K562 (cell line): ENCODE measurements around the gene INSYN2B. TPM values are rescaled to one million over a fixed set of nuclear protein-coding genes. Genes with fewer than 3 reads are reported as not detected.

Source experiments
- ATAC-seq: fragments of 200-7000 bp; cut with Tn5 transposase; 3 replicates; pipeline ENCODE4 v1.9.1; 2020; ENCODE audit warnings: moderate library complexity
- BruUV-seq: library from RNA; stranded (reverse); fragments of 400-500 nt; replicated peaks from 2 replicates; lab custom pipeline; 2021; lab: Mats Ljungman, UMichigan
- CTCF ChIA-PET: fragments of 300-600 bp; formaldehyde crosslinking; extraction: SDS; loops from one replicate; lab custom pipeline; 2021; ENCODE audit warnings: low intra/inter-chr PET ratio; lab: Yijun Ruan, JAX
- POLR2A ChIA-PET: fragments of 300-600, 350-650 bp; sonication (Branson Sonifier 250); formaldehyde crosslinking; extraction: SDS; loops from one replicate; lab custom pipeline; 2021; ENCODE audit warnings: antibody characterized with exemption, inconsistent platforms; lab: Yijun Ruan, JAX
- DNase-seq, 4 experiments: peaks; one replicate each; pipeline versions ENCODE4 v3.0.0 to v3.0.0-alpha.2; 2011 to 2018; ENCODE audit warnings: low spot score in 3 of 4, mixed read lengths in 3 of 4; ENCODE audit errors: extremely low read depth in 1 of 4
- FAIRE-seq: peaks from 2 replicates; lab custom pipeline; 2011; peaks lifted over from hg19 to GRCh38; lab: Jason Lieb, UNC
- H2AFZ ChIP-seq: 2 replicates; pipeline ENCODE4 v1.6.0; 2011; ENCODE audit warnings: low read depth, low read length, control low read depth, inconsistent platforms
- H3K27ac ChIP-seq: fragments of 200-600 bp; 3 replicates; pipeline ENCODE4 v1.8.0; 2011; ENCODE audit warnings: low read depth, mild to moderate bottlenecking, control low read depth, inconsistent platforms, low read length, moderate library complexity, mixed read lengths; ENCODE audit errors: extremely low read depth
- H3K27me3 ChIP-seq, 2 experiments: fragments of 300-600 bp in 1 of 2; 2 replicates in 1 of 2; 3 replicates in 1 of 2; pipeline versions ENCODE4 v1.6.0 to v1.8.0; 2011; ENCODE audit warnings: inconsistent platforms in 2 of 2, low read length in 2 of 2, mild to moderate bottlenecking in 1 of 2, mixed read lengths in 1 of 2, moderate library complexity in 1 of 2; ENCODE audit not compliant: control insufficient read depth in 2 of 2, insufficient read depth in 2 of 2
- H3K36me3 ChIP-seq: fragments of 300-600 bp; 3 replicates; pipeline ENCODE4 v1.8.0; 2011; ENCODE audit warnings: mild to moderate bottlenecking, low read length, inconsistent platforms; ENCODE audit not compliant: control insufficient read depth, insufficient read depth
- H3K4me1 ChIP-seq, 2 experiments: fragments of 200-600 bp in 1 of 2; replicated peaks in 1 of 2; 2 replicates in 1 of 2; 3 replicates in 1 of 2; pipeline versions ENCODE4 v1.5.1 to v1.8.0; 2011; ENCODE audit warnings: inconsistent platforms in 2 of 2, low read length in 2 of 2, mild to moderate bottlenecking in 1 of 2, mixed read lengths in 1 of 2, moderate library complexity in 1 of 2; ENCODE audit not compliant: control insufficient read depth in 2 of 2, insufficient read depth in 2 of 2
- H3K4me2 ChIP-seq: 2 replicates; pipeline ENCODE4 v1.6.1; 2011; ENCODE audit warnings: low read length, control low read depth, inconsistent platforms, mixed read lengths; ENCODE audit not compliant: insufficient read depth
- H3K4me3 ChIP-seq: fragments of 200-600 bp; sonication (generic), shearing (Covaris generic); 2 replicates; pipeline ENCODE4 v1.5.1; 2016; ENCODE audit warnings: control low read depth, inconsistent platforms
- H3K79me2 ChIP-seq: fragments of 200-600 bp; 3 replicates; pipeline ENCODE4 v1.8.0; 2011; ENCODE audit warnings: low read length, inconsistent platforms; ENCODE audit not compliant: control insufficient read depth, insufficient read depth
- H3K9ac ChIP-seq, 2 experiments: 2 replicates each; pipeline versions ENCODE4 v1.6.0 to v1.6.1; 2011; ENCODE audit warnings: low read depth in 2 of 2, low read length in 2 of 2, control low read depth in 1 of 2, inconsistent platforms in 1 of 2, mild to moderate bottlenecking in 1 of 2, mixed read lengths in 1 of 2; ENCODE audit not compliant: insufficient read depth in 1 of 2
- H3K9me1 ChIP-seq: one replicate; pipeline ENCODE4 v1.6.0; 2011; ENCODE audit warnings: inconsistent platforms, mild to moderate bottlenecking, low read length, moderate library complexity; ENCODE audit not compliant: control insufficient read depth, insufficient read depth
- H3K9me3 ChIP-seq: replicated peaks from 2 replicates; pipeline ENCODE4 v1.5.1; 2011; ENCODE audit warnings: low read depth, low read length, inconsistent platforms; ENCODE audit not compliant: control insufficient read depth, insufficient read depth
- H4K20me1 ChIP-seq: replicated peaks from 2 replicates; pipeline ENCODE4 v1.6.1; 2011; ENCODE audit warnings: low read length, inconsistent platforms, mixed read lengths; ENCODE audit not compliant: control insufficient read depth, insufficient read depth
- FUS ChIP-seq: fragments of 200-400 bp; formaldehyde crosslinking; optimal IDR thresholded peaks from 2 replicates; pipeline ENCODE3; 2017; ENCODE audit warnings: low read depth, low read length
- HSF4 ChIP-seq: fragments of 250-450 bp; sonication (Bioruptor Pico); IDR thresholded peaks from 2 replicates; pipeline ENCODE4 v2.1.2; 2022; ENCODE audit warnings: mild to moderate bottlenecking, moderate library complexity, borderline replicate concordance
- MCM7 ChIP-seq, 2 experiments: fragments of 450-650 bp; IDR thresholded peaks; 2 replicates each; pipeline ENCODE4 v1.6.1; 2016 to 2018
- MEIS2 ChIP-seq: fragments of 450-650 bp; IDR thresholded peaks from 2 replicates; pipeline ENCODE4 v1.6.1; 2014; ENCODE audit warnings: mild to moderate bottlenecking; ENCODE audit not compliant: partially characterized antibody
- NELFE ChIP-seq: IDR thresholded peaks from 2 replicates; pipeline ENCODE4 v1.6.1; 2011; ENCODE audit warnings: mild to moderate bottlenecking; ENCODE audit not compliant: insufficient read depth, insufficient read length
- SIX5 ChIP-seq, 2 experiments: IDR thresholded peaks; 2 replicates each; pipeline ENCODE4 v1.6.1; 2011; ENCODE audit warnings: low read length in 2 of 2, borderline replicate concordance in 1 of 2, low read depth in 1 of 2, mild to moderate bottlenecking in 1 of 2, moderate library complexity in 1 of 2; ENCODE audit not compliant: insufficient read depth in 1 of 2
- ZC3H8 ChIP-seq: fragments of 450-650 bp; IDR thresholded peaks from 2 replicates; pipeline ENCODE4 v1.6.1; 2017
- ZFP30 ChIP-seq: fragments of 250-450 bp; sonication (Bioruptor Pico); IDR thresholded peaks from 2 replicates; pipeline ENCODE4 v1.8.0; 2022; ENCODE audit warnings: moderate library complexity, mild to moderate bottlenecking, inconsistent platforms, borderline replicate concordance
- ZNF318 ChIP-seq, 2 experiments: fragments of 450-650 bp; IDR thresholded peaks; 2 replicates each; pipeline ENCODE4 v1.6.1; 2016; ENCODE audit warnings: mild to moderate bottlenecking in 2 of 2, borderline replicate concordance in 1 of 2, low read depth in 1 of 2, moderate library complexity in 1 of 2
- ZNF609 ChIP-seq: sonication (generic); formaldehyde crosslinking; IDR thresholded peaks from 2 replicates; pipeline ENCODE4 v1.8.1; 2023; ENCODE audit warnings: missing genetic modification reagents, mild to moderate bottlenecking, borderline replicate concordance
- WGBS: fragments of 100-300 bp; shearing (Covaris generic); methylation state at CpG from one replicate; pipeline ENCODE4 v1.1.6; 2016; ENCODE audit warnings: low coverage, mixed read lengths; ENCODE audit not compliant: insufficient coverage; ENCODE audit errors: missing lambda C conversion rate; 5-methylcytosine and 5-hydroxymethylcytosine counted together
- in situ Hi-C: fragments of 300-500 bp; cut with MboI; formaldehyde crosslinking; loops from 4 replicates; pipeline ENCODE4 v1.15.0; 2018; ENCODE audit warnings: inconsistent platforms, mixed read lengths
- intact Hi-C: fragments of 100-400 bp; cut with micrococcal nuclease; formaldehyde crosslinking; loops from 2 replicates; pipeline ENCODE4 v1.14.2; 2022
- polyA plus RNA-seq, 8 experiments: library from polyadenylated mRNA; depleted of rRNA in 4 of 8; stranded (reverse) in 5 of 8; unstranded in 3 of 8; fragments of >200 nt; fragmentation: Nextera tagmentation in 2 of 8; fragmentation: Illumina TruSeq in 1 of 8; extraction: Ambion mirVana in 2 of 8; extraction: Trizol in 1 of 8; gene quantifications; 2 replicates each; pipeline versions ENCODE4 v1.2.1 to v1.2.3, GENCODE V29; 2011 to 2014; ENCODE audit warnings: inconsistent platforms in 1 of 8, missing spikeins in 1 of 8
- total RNA-seq, 7 experiments: library from RNA; depleted of rRNA in 6 of 7; stranded (reverse); fragments of >200 nt in 6 of 7; fragmentation: Illumina TruSeq in 2 of 7; extraction: Trizol in 2 of 7; gene quantifications; 2 replicates each; pipeline versions ENCODE4 v1.2.1 to v1.2.3, GENCODE V29; 2011 to 2021; ENCODE audit warnings: low replicate concordance in 1 of 7

Gene INSYN2B
- total and polyA plus RNA-seq, 9 of the 15 experiments (the other 6 are each of a cell fraction or from before 2014, with no cell fraction given) = not detected

GRCh38 chr5:169956126-169956525, 24.2 kb downstream of the INSYN2B start:
- no peak overlapping the region for H2AFZ ChIP-seq
- POLR2A ChIA-PET = interaction anchor here (0.6 kb wide), 1 partner anchor 213 kb away, joined by 3 read pairs; no protein-coding TSS in a partner anchor
- no peak for TF ChIP-seq ZFP30
- TF ChIP-seq MCM7 (IDR thresholded peaks at IDR 0.05) = no peak
- no peak for TF ChIP-seq ZNF609 (CRISPR knock-in tag)
- no peak for TF ChIP-seq ZC3H8
- no peak for TF ChIP-seq ZNF318 (IDR thresholded peaks at IDR 0.05; ENCODE audit: borderline replicate concordance in 1 of 2, low read depth in 1 of 2)
- no peak for TF ChIP-seq FUS
- TF ChIP-seq MEIS2 = no peak
- no peak for TF ChIP-seq SIX5 (IDR thresholded peaks at IDR 0.05; ENCODE audit: borderline replicate concordance in 1 of 2, insufficient read depth in 1 of 2, low read depth in 1 of 2, low read length in 2 of 2)
- no peak for TF ChIP-seq HSF4 (CRISPR knock-in tag)
- no peak for TF ChIP-seq NELFE

More at GRCh38 chr5:169956126-169956525, 24.2 kb downstream of the INSYN2B start:
- Histone ChIP-seq H3K79me2 (no peaks in the 10 kb centered on the region), H3K4me1 (no peaks in the 10 kb centered on the region), H4K20me1 (no peaks in the 10 kb centered on the region), H3K36me3 (no peaks in the 10 kb centered on the region), H3K4me2 (no peak overlapping the region), H3K9ac (no peak overlapping the region), H3K4me3 (no peak overlapping the region), H3K9me1 (no peaks in the 10 kb centered on the region), H3K27ac (no peak overlapping the region), H3K27me3 (no peaks in the 10 kb centered on the region), H3K9me3 (no peaks in the 10 kb centered on the region)
- no TSS peak for BruUV-seq
- intact Hi-C loops (no loop called here), in situ Hi-C loops (no loop called here)
- CTCF ChIA-PET = no interaction called here
- FAIRE-seq (no peak), DNase-seq (no peak), ATAC-seq (no peak)
- 5% methylated on average over 3 of the region's 3 CpGs for WGBS
